GM18526 (cell line): Measurements from ENCODE around the gene ABHD4.

Source experiments
- POLR2A ChIP-seq: IDR thresholded peaks from 3 replicates; pipeline ENCODE4 v1.6.1; 2011; ENCODE audit not compliant: insufficient read length; ENCODE audit errors: extremely low read depth

ABHD4 gene

DNA sequence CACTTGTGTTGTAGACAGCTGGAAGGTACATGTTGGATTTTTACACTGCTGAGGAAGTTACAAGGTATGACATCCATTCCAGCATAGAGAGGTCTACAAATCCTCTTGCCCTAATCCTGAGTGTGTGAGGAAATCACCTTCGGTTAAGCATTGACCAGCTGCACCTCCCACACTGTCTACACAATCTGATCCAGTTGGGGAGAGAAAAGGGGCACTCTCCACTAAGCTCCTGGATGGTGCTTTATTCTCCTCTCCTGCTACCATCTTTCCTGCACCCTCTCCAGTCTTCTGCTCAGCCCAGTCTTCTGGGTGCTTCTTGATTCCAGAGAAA lies 46.2 kb downstream of the ABHD4 start, which contains the start of gene OR6J1:
Gene OR6J1 (minus strand): TSS at position 48 of the 331 bp plus-strand sequence. CDS start 9,541 bp downstream, outside the sequence.
- no peak for TF ChIP-seq POLR2A

DNA sequence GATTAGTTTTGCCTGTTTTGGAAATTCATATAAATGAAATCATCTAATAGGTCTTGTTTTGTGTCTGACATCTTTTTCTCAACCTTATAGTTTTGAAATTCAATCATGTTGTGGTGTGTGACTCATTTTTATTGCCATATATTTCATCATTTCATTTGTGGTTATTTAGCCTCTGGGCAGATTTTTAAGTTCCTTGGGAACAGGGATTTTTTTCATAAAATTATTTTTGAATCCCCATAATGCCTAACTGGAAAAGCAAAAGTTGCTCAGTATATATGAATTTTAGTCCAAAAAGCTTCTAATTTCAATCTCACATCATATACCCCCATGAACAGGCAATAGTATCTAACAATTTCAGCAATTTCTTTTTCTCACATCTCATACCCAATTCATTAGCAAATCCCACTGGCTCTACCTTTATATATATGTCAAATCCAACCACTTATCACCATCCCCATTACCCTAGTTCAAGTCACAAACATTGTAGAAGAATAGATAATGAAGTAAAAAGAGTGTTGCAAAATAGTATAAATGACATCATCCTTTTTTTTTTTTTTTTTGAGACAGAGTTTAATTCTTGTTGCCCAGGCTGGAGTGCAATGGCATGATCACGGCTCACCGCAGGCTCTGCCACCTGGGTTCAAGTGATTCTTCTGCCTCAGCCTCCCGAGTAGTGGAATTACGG lies 48.6 kb downstream of the ABHD4 start:
- no peak for TF ChIP-seq POLR2A

DNA sequence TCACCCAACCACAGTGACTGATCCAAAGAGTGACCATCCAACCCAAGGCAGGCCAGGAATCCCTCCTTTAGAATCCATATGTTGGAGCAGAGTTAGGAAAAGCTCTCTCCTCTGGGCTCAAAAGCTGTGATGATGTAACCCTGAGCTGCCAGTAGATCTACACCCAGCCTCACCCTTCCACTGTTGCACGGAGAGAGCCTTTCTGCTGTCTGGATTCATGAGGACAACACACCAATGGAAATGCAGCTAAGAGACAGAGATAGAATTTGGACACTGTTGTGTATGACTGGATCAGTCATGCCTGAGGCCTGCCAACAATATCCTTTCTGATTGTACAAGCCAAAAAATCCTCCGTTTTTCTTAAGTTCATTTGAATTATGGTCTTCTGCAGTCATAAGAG lies 50.4 kb downstream of the ABHD4 start:
- TF ChIP-seq POLR2A = no peak

- TF ChIP-seq POLR2A = no peak
Measured at GRCh38 chr14:22650046-22650739, 52.1 kb downstream of the ABHD4 start.

DNA sequence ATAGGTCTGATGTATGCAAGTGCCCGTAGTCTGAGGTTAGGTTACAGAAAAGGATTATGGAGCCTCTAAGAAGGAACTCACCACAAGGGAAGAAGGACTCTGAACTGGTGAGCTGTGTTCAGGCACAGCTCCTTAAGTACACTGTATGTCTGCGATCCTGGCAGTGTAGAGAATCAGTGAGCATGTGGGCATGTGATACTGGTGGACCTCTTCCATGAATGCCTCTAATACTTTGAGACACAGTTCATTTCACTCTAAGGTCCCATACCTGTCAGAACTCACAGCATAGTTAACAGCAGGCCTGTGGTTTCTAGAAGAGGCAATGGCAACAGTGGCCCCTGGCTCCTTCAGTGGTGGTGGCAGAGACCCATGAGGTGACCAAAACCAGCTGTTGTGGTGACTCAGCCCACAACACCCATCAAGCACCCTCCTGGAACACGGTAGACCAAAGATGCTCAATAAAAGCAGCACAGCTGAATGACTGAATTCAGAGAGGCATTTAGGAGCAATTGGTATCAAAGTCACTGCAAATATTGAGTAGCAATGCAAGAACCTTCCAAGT lies 52.9 kb downstream of the ABHD4 start:
- peak; percentile 66 for TF ChIP-seq POLR2A

DNA sequence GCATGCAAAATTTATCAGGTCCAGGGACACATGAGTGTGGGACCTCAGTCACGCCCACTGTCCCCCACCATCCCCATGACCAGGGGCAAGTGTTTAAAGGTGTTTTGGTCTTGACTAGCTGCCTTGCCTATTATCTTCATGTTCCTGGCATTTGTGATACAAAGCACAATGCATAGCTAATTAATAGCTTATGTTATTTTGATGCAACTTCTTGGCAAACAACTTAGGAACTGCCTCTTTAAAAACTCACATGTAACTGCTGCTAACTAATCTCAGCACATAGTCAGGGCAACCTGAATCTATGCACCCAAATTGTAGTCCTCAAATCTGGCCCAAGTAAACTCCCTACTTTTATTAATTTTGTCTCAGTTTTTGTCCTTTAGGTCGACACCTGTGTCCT lies 53.5 kb downstream of the ABHD4 start:
- no peak for TF ChIP-seq POLR2A

GRCh38 chr14:22653012-22653621 lies 55.0 kb downstream of the ABHD4 start:
- TF ChIP-seq POLR2A = no peak

DNA sequence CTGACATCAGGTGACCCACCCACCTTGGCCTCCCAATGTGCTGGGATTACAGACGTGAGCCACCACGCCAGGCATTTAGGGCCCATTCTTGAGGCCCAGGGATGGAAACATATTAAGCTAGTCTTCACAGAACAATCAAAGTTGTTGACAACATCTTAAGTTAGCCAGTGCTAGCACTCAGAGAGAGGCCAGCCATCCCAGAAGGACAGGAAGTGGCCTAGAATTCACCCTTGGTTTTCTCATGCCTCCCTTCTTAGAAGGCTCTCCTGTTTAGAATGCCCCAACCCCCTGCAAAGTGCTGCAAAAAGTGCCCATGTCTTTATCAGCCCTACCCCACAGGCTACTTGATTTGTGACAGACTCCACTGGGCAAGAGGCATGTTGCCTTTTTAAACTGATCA lies 58.1 kb downstream of the ABHD4 start:
- TF ChIP-seq POLR2A = no peak

DNA sequence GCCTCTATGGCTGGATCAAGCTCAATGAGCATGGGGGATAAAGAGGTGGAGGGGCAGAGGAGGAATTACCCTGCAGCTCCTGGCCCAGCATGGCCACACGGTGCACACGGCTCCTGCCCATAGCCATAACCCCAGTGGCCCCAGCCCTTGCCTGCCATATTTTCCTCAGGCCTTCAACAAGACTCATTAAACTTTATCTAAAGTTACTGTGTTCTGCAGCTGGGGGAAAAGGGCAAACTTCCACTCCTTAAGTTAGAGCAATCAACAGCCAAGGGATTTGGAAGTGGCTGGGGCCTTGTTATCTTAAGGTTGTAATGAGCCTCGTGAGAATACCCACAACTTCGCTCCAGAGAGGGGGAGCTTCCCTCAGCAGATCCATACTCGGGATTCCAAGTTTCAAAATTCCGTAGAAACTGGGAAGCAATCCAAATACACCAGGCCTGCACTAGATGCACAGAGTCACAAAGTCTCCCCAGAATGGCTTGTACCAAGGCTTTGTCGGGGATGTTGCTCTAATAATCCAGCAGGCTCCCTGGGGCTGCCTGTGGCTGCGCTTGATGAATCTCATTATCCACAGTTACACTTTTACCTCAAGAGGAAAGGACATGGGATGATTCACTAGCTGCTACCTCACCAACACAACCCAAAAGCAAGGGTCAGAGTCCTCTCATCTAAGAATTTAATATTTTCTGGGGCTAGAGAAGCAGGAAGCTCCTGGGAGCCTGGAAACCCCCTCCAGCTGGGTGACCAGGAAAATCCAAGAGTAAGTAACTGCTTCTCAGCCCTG lies 59.0 kb downstream of the ABHD4 start:
- no peak for TF ChIP-seq POLR2A

DNA sequence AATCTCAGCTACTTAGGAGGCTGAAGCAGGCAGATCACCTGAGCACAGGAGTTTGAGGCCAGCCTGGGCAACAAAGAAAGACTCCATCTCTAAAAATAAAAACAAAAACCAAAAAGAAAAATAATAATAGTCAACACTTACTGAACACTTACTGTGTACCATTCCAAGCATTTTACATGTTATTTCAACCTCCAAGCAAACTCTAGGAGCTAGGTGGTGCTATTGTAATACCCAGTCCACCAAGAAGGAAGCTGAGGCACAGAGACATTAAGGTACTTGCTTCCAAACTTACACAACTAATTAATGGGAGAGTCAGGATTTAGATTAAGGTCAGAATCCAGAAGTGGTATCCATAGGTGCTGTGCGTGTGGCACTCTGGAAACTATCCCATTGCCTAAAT lies 59.8 kb downstream of the ABHD4 start:
- no peak for TF ChIP-seq POLR2A

GRCh38 chr14:22658946-22659345 lies 60.8 kb downstream of the ABHD4 start:
- TF ChIP-seq POLR2A = no peak

DNA sequence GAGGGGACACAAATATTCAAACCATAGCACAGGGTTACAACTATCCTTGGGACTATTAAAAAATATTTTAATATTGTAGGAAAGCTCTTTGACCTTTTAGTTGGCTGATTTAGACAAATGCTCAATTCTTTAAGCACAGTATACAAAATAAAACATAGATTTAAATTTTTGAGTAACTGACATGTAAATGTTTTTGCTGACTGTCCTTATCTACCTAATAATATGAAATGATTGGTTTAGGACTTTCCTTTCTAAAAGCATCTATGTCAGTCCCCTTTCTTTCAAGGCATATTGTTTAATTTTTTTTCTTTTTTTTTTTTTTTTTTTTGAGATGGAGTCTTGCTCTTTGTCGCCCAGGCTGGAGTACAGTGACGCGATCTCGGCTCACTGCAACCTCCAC lies 62.6 kb downstream of the ABHD4 start:
- TF ChIP-seq POLR2A = no peak
